GM18498 (cell line): ENCODE results near the gene OSBPL3.

Experiments
- ATAC-seq: cut with Tn5 transposase; IDR thresholded peaks from one replicate; pipeline ENCODE4 v1.9.1; 2021; ENCODE audit warnings: mild to moderate bottlenecking, moderate library complexity; ENCODE audit not compliant: unreplicated experiment

Gene OSBPL3

DNA sequence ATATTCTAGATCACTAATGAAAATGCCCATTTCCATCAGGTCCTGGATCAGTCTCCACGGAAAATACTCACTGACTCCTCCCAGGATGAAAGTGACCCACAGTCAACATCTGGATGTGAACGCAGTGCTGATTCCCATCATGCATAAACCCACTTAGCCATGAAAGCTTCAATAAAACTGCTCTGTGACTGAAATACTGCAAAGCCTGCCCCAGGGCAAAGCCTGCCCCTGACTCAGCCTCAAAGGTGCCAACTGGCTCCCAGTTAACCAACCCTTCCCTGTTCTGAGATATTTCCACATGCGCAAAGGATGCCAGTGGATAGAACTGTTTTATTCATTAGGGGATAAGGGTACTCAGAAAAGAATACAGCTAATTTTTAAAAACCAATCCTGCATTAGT lies 24.0 kb downstream of the OSBPL3 start:
- no peak for ATAC-seq

DNA sequence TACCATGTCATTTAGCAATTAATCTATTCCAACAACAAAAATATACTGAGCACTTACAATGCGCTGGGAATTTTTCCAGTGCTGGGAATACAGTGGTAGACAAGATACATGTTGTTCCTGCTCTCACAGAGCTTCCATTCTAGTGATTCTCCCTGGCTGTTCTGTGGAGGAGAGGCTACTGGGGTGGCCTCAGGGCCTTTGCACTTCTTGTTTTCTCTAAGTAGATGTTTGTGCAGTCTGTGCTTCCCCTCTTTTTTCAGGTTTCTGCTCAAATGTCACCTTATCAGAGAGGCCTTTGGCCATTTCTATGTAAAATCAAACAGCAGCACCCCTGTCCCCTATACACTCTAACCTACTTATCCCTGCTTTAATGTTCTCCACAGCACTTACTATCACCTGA lies 24.7 kb downstream of the OSBPL3 start:
- ATAC-seq: no peak

DNA sequence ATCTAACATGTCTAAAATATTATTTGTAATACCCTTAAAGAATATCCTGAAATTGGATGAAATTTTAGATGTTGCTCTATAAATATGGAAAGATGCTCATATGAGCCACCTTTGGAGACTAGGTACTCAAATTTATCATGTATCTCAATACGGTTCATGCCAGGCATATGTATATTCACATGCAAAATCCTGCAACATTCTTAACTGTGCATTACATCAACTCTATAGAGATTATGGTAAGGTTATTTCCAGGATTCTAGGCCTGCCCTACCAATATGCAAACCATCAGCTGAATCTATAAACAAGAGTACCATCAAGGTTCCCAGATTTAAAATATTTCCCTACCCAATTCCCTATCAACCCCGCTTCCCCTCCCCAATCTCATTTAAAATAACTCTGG lies 27.5 kb downstream of the OSBPL3 start:
- ATAC-seq: no peak

DNA sequence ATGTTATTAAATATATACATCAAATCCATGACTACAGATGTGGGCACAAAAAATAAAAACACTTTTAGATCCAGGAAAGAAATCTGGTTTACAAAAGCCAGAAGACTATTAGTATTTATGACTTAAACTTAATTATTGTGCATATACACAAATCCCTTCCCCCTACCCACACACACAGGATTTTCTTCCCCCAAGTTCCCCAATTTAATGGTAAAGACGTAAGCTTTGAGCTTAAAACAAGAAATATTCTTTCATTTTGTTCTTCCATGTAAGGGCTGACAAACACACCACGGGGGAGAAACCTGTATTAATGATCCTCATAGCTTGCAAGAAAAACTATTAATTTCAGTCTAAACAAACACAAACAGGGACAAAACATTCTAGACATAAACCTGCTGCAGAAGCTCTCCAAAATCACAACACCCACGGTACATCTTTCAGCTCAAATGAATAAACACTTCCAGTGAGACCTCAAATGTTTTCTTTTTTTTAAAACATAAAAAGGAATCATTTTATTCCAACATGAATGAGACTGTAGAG lies 28.5 kb downstream of the OSBPL3 start:
- no peak for ATAC-seq

DNA sequence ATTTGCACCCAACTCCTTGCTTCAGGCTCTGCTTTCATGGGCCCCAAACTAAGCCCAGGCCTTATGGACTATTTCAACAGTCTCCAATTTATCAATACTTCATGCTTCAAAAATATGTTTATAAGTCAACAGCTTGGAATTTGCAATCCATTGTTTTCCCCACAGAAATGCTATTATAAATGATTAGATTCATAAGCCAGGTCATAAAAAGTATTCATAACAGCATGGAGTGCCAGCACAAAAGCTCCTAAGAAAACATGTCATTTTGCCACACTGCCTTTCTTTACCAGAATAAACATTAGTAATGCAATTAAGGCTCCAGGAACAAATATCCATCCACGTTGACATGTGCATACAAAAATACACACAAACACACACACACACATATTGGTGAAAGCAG lies 30.1 kb downstream of the OSBPL3 start:
- no peak for ATAC-seq

DNA sequence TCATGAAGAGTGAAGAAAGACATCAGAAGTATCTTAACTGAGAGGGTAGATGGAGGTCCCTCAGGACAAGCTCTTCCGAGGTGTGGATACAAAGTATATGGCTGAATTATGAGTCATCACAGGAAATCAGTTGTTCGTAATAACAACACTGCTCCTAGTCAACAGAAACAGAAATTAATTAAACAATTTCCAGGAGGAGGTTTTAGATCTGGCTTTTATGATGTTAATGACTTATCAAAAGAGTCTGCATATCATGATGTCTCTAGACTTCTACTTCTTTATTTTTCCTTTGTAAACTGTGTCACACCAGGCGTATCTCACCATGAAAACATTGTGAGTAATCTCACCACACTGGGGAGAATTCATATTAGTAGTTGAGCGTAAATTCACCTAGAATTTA lies 31.2 kb downstream of the OSBPL3 start:
- no peak for ATAC-seq

DNA sequence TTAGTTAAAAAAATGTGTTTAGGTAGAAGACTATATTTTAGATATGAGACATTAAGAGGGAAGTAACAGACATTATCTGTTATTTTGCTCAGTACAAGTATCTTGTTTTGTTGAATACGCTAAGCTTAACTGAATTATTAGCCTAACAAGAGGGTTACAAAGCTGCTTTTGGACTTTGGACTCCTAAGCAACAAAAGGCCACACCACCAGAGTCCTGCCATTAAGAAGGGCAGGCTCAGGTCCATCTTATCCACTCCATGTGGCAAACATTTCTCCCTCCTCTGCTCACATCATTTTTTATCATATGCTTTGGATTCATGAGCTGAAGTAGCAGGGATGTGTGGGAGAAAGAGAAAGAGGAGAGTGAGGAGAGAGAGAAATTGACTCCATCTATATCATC lies 33.5 kb downstream of the OSBPL3 start:
- ATAC-seq: no peak

DNA sequence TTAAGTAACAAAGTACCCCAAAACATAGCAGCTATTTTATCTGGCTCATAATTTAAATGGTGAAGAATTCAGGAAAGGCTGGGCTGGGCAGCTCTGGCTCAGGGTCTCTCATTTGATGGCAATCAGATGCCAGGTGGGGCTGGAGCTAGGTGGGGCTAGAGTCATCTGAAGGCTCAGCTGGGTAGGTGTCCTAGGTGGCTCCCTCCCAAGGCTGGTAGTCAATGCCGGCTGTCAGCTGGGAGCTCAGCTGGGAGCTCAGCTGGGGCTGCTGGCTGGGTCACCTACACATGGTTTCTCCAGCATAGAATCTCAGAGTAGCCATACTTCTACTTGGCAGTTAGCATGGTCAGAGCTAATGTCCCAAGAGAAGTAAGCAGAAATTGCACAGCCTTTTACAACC lies 34.1 kb downstream of the OSBPL3 start:
- no peak for ATAC-seq

DNA sequence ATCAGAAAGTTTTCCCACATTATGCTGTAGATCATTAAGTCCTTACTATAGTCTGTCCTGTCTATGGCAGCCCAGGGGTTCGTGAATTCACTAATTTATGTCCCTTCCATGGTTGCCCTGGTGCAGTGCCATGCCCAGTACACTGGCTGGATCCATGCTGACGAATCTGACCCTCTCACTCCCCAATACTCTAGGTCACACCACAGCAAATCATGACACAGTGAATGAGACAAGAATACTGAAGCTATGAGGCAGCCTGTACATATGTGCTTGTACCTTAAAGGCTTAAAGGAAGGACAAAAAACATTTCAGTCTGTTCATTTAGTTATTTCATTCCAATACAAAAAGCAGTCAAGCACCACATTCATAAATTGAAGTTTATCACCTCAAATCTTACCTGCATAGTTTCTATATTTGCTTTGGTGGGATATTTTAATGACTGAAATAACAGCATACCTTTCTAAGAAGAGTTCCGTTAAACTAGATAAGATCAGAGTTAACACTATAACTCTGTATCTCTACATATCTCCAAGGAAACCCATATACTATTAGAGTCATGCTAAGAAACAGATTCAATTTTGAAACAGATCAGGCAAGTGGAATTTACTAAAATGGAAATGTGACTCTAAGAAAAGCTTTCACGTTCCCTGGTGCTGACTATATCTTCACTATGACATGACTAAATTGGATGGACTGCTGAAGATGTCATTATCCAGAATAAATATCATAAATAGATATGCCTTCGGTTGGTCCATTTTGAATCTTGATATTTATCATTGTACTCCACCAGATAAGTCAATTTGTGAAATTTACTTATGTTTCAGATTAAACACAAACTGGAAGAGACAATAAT lies 36.7 kb downstream of the OSBPL3 start:
- ATAC-seq: no peak

DNA sequence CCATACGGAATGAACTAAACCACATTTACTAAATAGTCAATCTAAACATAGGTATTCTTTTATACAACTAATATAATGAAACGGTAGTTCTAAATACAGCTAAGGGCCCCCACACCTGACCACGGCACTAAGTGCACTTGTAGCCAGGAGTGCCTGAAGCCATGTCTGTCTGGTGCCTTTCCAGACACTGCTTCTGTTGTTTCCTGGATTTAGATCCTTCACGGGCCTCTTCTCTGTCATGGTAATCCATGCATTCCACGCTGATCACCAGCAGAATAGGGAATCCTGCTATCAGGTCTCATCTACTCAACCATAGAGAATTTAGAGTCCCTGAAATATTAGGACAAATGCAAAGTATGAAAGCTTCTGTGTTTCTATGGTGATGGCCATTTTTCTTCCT lies 37.8 kb downstream of the OSBPL3 start:
- ATAC-seq: no peak

DNA sequence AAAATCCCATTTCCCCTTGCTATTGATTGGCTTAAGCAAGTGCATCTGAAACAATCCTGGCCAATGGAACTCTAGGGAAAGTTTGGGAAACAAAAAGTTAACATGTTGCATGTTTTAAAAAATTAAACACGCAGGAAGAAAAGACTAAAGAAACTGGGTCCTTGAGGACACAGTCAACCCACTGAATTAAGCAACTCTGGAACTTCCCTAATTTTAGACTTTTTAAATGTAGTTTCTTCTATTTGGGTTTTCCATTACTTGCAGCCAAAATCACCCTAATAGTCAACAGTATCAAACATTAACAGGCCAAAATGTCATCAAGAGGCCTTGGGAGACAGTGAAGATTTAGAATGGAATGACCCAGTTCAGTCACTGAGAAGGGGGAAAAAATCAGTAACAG lies 40.6 kb downstream of the OSBPL3 start:
- ATAC-seq: no peak

DNA sequence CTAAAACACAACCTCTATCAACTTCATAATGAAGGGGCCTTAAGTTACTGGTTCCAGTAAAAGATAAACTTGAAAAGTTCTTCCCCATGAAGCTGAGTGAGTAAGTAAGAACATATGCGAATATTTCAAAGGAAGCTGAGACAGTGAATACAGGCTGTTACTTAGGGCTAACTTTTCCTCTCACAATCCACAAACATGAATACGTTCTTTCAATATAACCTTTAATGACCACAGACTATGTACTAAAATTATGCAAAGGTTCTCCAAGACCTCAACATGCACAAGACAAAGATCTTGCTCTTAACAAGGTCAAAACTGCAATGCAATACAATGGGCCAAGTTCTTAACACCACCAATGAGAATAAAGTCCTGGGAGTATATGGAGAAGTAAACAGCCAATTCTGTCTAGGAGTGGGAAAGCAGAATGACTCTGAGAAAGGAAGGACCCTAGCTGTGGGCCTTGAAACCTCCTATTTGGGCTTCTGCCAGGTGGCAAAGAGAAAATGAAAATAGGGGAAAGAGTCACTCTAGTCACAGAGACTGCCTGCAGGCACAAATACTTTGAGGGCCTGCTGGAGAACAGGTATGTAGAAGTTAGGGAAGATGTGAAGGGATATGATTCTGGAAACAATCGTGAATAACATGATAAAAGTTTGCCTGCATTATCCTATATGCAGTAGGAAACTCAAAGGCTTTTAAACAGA lies 43.7 kb downstream of the OSBPL3 start:
- ATAC-seq: peak; percentile 88

DNA sequence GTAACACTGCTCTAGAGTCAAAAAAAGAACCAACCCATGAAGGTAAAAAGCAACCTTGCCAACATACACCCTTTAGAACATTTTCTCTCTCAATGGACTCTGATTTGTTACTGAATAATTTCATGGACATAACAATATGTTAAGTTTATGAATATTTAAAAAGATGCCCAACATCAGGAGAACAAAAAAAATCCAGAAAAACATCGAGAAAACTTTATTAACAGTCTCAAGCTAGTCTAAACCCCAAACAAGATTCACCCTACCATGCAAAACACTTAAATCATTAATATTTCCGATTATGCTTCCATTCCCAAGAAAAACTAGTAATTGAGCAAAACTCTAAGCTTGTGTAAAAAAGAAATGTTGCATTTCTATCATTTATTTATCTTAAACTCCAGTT lies 46.7 kb downstream of the OSBPL3 start:
- no peak for ATAC-seq

DNA sequence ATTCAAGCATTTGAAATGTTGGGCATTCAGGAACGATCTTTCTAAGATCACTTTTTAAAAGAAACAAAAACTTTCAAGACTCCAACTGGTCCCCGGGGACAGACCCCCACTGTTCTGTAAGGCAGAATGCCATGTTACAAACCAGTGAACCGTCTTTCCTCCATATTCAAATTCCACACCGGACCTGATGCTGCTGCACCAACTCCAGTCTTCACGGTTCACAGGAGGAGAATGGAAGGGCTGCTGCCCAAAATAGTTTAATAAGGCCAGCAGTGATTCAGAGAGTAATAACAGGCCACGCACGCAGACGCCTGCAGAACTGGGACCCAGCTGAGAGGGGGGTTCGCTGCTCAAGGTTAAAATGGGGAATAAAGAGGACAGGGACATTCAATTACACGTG lies 47.2 kb downstream of the OSBPL3 start:
- no peak for ATAC-seq

DNA sequence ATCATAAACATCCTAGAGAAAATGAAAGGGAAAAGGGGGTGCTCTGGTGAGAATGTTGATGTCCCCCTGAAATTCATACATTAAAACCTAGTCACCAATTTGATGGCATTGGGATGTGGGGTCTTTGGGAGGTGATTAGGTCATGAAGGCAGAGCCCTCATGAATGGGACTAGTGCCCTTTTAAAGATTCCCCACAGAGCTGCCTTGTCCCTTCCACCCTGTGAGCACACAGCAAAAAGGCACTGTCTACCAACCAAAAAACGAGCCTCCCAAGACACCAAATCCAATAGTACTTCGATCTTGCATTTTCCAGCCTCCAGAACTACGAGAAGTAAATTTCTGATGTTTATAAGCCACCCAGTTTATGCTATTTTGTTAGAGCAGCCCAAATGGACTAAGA lies 47.6 kb downstream of the OSBPL3 start:
- no peak for ATAC-seq

DNA sequence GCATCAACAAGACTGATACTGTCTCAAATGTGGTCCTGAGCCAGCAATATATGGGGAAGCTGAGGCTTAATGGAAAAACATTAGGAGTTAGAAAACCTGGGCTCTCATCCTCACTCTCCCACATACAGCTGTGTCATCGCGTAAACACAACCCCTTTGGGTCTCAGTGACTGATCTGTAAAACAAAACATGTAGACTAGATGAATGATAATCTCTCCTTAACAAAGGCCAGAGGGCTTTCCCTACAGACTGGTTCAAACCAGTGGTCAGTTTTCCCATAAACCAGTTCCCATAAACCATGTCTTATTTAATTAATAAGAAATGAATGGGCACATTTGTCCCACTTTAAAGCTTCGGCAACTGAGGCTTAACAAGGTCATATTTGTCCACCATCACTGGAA lies 48.1 kb downstream of the OSBPL3 start:
- ATAC-seq: no peak

DNA sequence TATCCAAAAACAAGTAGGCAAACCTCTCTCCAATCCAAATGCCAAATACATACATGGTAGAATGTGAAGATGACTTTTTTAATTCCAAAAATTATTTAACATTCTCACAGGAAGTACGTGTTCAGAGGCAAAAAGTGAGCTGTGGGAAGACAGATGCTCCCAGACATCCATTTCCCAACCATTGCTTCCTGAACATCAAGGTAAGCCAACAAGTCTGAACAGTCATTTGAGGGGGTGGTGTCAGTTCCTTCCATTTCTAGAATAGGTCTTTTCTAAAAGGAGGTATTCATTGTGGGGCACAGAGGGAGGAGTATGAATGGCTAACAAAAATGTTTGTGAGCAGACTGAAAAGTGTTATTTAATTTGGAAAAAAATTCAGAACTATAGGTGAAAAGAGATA lies 49.1 kb downstream of the OSBPL3 start:
- ATAC-seq: no peak

DNA sequence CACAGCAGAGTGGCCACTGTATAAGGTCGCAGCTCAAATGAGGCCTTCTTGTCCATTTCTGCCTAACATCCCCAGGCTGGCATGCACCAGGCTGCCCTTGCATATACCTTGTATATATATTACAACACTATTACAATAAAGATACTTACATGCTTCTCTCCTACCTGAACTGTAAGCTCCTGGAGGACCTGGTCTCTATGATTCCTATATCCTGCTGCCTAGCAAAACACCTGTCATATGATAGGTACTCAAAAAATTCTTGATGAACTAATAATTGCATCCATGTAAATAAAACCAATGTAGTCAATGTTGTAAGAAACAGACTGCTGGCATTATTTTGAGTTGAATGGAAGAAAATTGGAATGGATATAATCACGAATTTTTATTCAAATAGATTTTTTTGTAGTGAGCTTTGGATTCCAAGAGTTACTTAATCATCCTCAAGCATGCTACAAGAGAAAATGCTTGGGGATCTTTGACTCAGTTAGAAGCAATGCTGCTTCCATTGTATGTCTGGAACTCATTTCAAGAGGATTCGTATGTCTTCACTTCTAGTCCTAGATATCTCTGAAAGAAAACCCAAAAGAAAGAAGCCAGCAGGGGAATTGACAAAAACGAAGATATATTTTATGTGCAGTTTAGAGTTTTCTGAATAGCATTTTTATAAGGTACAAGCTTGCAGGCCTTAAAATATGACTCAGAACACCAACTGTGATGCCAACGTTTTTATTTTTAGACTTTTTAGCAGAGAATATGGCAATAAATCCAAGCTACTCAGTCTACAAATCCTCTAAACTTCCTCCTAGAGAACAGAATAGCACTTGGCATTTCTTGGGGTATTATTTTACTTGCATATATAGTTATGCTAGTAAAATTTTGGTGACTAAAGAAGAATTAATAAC lies 53.1 kb downstream of the OSBPL3 start:
- no peak for ATAC-seq

DNA sequence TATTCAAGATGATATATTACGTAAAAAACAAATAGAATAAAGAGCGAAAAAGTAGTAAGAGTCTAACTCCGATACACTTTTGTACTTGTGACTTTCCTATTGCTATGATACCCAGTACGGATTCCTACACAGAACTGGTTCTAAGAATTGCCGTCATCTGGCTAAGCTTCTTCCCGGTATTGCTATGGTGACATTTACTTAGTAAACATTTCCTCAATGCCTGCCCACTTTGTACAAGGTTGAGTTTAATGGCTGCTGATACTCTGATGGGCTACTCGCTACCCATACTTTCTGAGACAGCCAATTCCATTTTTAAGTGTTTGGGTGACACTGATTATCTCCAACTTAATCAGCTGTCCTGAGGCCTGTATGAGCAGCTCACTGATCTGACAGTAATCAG lies 55.6 kb downstream of the OSBPL3 start:
- no peak for ATAC-seq

DNA sequence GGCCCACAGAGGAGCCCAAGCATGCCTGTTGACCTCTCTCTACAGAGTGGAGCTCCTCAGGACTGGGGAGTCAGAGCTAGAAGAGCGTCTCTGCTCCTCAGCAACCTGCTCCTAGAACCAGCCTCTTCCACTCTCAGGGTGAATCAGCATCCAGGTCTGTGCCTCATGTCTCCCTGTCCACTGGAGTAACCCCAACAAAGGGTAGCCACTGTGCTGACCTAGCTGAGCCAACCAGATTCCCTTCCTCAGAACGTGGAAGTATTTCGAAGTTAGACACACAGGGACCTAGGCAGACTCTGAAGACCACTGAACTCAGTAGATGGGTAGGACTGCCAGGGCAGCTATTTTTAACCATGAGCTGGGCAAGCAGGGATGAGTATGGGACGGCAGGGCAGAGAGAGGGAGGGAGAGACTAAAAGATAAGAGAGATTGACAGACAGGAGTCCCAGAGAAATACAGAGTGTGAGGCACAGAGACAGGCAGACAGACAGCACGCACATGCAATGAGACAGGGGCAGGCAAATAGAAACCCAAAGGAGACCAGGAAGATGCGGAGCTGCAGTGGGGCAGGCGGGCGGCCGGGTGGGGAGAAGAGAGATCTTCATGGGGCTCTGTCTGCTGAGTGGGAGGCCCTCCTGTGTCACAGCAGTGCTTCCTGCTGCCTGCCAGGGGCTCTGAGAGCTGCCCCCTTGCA lies 56.7 kb downstream of the OSBPL3 start:
- ATAC-seq: no peak
